Measurements from ENCODE around the gene FAM216A. TPM values are rescaled to one million over a fixed set of nuclear protein-coding genes. Genes with fewer than 3 reads are reported as not detected.
"Not testable (repeated sequence)": the region's sequence is repeated elsewhere in the genome, so short reads cannot be mapped to it uniquely, and the experiment has no call there.

The FAM216A gene
- total RNA-seq, 2 donors from 2014 or later, result 3.7 to 12.6 TPM

GRCh38 chr12:110449799-110450497 is 18.7 kb upstream of the FAM216A start, which contains the start of gene ARPC3:
TSS of gene ARPC3 (minus strand) at chr12:110450337. CDS start at chr12:110450260, 77 bp downstream.
- Histone ChIP-seq H3K9me3 (no peaks in the 10 kb centered on the region), H3K27ac (peak within 1 kb of the TSS; percentile 92 to 94), H3K36me3 (peaks cover 11% of the 10 kb centered on the region), H3K4me3 (peak within 1 kb of the TSS; percentile 97), H3K4me1 (ENCODE audit: control insufficient read depth in 1 of 2, low read depth in 2 of 2) (peaks cover 15 to 21% of the 10 kb centered on the region in 2 donors), H3K27me3 (replicated peaks; ENCODE audit: insufficient read depth) (no peaks in the 10 kb centered on the region)
- DNase-seq (ENCODE audit: low spot score) (peak; percentile 79), ATAC-seq (ENCODE audit: insufficient number of reproducible peaks, low FRiP score, low read depth) (peak; percentile 83)
- TF ChIP-seq, protein P1, sequence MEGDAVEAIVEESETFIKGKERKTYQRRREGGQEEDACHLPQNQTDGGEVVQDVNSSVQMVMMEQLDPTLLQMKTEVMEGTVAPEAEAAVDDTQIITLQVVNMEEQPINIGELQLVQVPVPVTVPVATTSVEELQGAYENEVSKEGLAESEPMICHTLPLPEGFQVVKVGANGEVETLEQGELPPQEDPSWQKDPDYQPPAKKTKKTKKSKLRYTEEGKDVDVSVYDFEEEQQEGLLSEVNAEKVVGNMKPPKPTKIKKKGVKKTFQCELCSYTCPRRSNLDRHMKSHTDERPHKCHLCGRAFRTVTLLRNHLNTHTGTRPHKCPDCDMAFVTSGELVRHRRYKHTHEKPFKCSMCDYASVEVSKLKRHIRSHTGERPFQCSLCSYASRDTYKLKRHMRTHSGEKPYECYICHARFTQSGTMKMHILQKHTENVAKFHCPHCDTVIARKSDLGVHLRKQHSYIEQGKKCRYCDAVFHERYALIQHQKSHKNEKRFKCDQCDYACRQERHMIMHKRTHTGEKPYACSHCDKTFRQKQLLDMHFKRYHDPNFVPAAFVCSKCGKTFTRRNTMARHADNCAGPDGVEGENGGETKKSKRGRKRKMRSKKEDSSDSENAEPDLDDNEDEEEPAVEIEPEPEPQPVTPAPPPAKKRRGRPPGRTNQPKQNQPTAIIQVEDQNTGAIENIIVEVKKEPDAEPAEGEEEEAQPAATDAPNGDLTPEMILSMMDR (IDR thresholded peaks at IDR 0.05), result peak; percentile 62

- no peak for ATAC-seq (ENCODE audit: insufficient number of reproducible peaks, low FRiP score, low read depth)
- no peaks in the 10 kb centered on the region for H3K27me3 ChIP-seq (replicated peaks; ENCODE audit: insufficient read depth)
- peaks cover 15 to 21% of the 10 kb centered on the region in 2 donors for H3K4me1 ChIP-seq (ENCODE audit: control insufficient read depth in 1 of 2, low read depth in 2 of 2)
- no peak for DNase-seq (ENCODE audit: low spot score)
- no peak overlapping the region for H3K4me3 ChIP-seq
- H3K9me3 ChIP-seq, result no peaks in the 10 kb centered on the region
- H3K36me3 ChIP-seq, result peaks cover 20% of the 10 kb centered on the region
- H3K27ac ChIP-seq, result no peak overlapping the region
- TF ChIP-seq, protein P1 (IDR thresholded peaks at IDR 0.05), result no peak
These were observed 17.4 kb upstream of the FAM216A start for GRCh38 chr12:110451263-110451662.

DNA sequence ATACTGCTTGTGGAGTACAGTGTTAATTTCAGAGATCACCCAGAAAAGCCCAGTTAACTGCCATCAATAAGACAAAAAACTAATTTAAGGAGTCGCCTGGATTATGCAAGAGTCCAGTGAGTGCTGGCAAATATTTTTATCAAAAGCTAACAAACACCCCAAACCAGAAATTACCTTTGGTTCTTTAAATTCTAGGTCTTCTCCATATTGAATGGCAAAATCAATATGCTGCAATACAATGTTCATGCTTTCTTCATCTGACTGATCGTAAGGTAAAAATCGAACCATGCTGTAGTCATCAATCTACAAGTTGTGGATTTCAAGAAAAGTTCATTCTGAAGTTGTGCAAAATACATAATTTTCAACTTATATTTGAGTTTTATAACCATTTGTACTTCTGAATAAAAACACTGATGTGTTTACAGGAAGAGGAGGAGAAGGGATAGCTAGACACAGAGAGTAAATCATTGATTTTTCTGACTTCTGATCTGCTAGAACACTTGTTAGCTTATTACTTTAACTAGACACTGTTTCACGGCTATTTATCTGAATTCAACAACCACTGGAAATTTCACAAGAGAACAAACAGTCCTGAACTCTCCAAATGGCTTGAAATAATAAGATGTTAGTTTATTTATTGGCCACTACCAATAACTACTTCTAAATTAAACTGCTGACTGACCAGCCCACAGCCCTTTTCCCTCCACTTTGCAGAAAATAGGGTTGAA is 14.9 kb upstream of the FAM216A start:
- Histone ChIP-seq H3K36me3 (peaks cover 21% of the 10 kb centered on the region), H3K27ac (no peak overlapping the region), H3K4me1 (ENCODE audit: control insufficient read depth in 1 of 2, low read depth in 2 of 2) (peaks cover 5 to 8% of the 10 kb centered on the region in 2 donors), H3K27me3 (replicated peaks; ENCODE audit: insufficient read depth) (no peaks in the 10 kb centered on the region), H3K9me3 (no peaks in the 10 kb centered on the region), H3K4me3 (no peak overlapping the region)
- no peak for DNase-seq (ENCODE audit: low spot score)
- no peak for ATAC-seq (ENCODE audit: insufficient number of reproducible peaks, low FRiP score, low read depth)
- TF ChIP-seq, protein P1 (IDR thresholded peaks at IDR 0.05), result no peak

- DNase-seq (ENCODE audit: low spot score) (no peak), ATAC-seq (ENCODE audit: insufficient number of reproducible peaks, low FRiP score, low read depth) (no peak)
- no peaks in the 10 kb centered on the region for H3K9me3 ChIP-seq
- no peak overlapping the region for H3K27ac ChIP-seq
- peaks cover 25% of the 10 kb centered on the region for H3K36me3 ChIP-seq
- no peaks in the 10 kb centered on the region for H3K27me3 ChIP-seq (replicated peaks; ENCODE audit: insufficient read depth)
- no peaks in the 10 kb centered on the region for H3K4me1 ChIP-seq (ENCODE audit: control insufficient read depth in 1 of 2, low read depth in 2 of 2)
- TF ChIP-seq, protein P1 (IDR thresholded peaks at IDR 0.05), result no peak
- H3K4me3 ChIP-seq, result no peak overlapping the region
These were observed 9.9 kb upstream of the FAM216A start for GRCh38 chr12:110458756-110459155.

DNA sequence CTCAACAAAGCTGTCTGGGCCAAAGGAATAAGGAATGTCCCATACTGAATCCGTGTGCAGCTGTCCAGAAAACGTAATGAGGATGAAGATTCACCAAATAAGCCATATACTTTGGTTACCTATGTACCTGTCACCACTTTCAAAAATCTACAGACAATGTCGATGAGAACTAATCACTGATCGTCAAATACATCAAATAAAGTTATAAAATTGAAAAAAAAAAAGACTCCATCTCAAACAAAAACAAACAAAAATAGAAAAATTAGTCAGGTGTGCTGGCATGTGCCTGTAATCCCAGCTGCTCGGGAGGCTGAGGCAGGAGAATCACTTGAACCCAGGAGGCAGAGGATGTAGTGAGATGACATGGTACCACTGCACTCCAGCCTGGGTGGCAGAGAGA is 7.5 kb upstream of the FAM216A start:
- not testable (repeated sequence) for ATAC-seq (ENCODE audit: insufficient number of reproducible peaks, low FRiP score, low read depth); H3K27ac ChIP-seq; H3K4me3 ChIP-seq; H3K9me3 ChIP-seq; DNase-seq (ENCODE audit: low spot score); H3K27me3 ChIP-seq (replicated peaks; ENCODE audit: insufficient read depth); H3K4me1 ChIP-seq (ENCODE audit: control insufficient read depth in 1 of 2, low read depth in 2 of 2)
- H3K36me3 ChIP-seq, result peaks cover 11% of the 10 kb centered on the region
